Measurements from ENCODE around the gene PRMT7. TPM values are rescaled to one million over a fixed set of nuclear protein-coding genes. Genes with fewer than 3 reads are reported as not detected.

The PRMT7 gene
- total RNA-seq, 4 donors from 2014 or later = 22.3 to 56.7 (median 35.8) TPM

- no peak for TF ChIP-seq CTCF (IDR thresholded peaks at IDR 0.05)
- no peak for DNase-seq (ENCODE audit: low spot score)
- ATAC-seq (ENCODE audit: low FRiP score) = peak; percentile 23
These were observed 34.6 kb upstream of the PRMT7 start for GRCh38 chr16:68276223-68276622.

GRCh38 chr16:68279726-68280558 lies 30.9 kb upstream of the PRMT7 start:
- no peak for TF ChIP-seq CTCF (IDR thresholded peaks at IDR 0.05)

GRCh38 chr16:68281368-68282063 lies 29.3 kb upstream of the PRMT7 start:
- TF ChIP-seq CTCF (IDR thresholded peaks at IDR 0.05) = no peak
- ATAC-seq (ENCODE audit: low FRiP score) (no peak), DNase-seq (ENCODE audit: low spot score) (no peak)

More at GRCh38 chr16:68279726-68280558, 30.9 kb upstream of the PRMT7 start:
- DNase-seq (ENCODE audit: low spot score) (no peak), ATAC-seq (ENCODE audit: low FRiP score) (no peak)

GRCh38 chr16:68282064-68282452 lies 28.8 kb upstream of the PRMT7 start:
- no peak for TF ChIP-seq CTCF (IDR thresholded peaks at IDR 0.05)
- ATAC-seq (ENCODE audit: low FRiP score) (no peak), DNase-seq (ENCODE audit: low spot score) (no peak)

- no peak for DNase-seq (ENCODE audit: low spot score)
- no peak for TF ChIP-seq CTCF (IDR thresholded peaks at IDR 0.05)
- ATAC-seq (ENCODE audit: low FRiP score) = no peak
These were observed 27.5 kb upstream of the PRMT7 start for GRCh38 chr16:68283346-68283745.

GRCh38 chr16:68283801-68284598 lies 26.8 kb upstream of the PRMT7 start:
- no peak for TF ChIP-seq CTCF (IDR thresholded peaks at IDR 0.05)
- ATAC-seq (ENCODE audit: low FRiP score) = no peak
- DNase-seq (ENCODE audit: low spot score) = no peak
